C4-2B (cell line): ENCODE data around the gene DYNLL1.

Experiments
- ZFX ChIP-seq: fragments of 450-650 bp; IDR thresholded peaks from 2 replicates; pipeline ENCODE4 v1.6.1; 2017
- TF ChIP-seq, protein P1 (sequence below): fragments of 450-650 bp; conservative IDR thresholded peaks from 2 replicates; pipeline ENCODE4 v1.5.1; 2017; ENCODE audit warnings: mild to moderate bottlenecking

- TF ChIP-seq, protein P1, sequence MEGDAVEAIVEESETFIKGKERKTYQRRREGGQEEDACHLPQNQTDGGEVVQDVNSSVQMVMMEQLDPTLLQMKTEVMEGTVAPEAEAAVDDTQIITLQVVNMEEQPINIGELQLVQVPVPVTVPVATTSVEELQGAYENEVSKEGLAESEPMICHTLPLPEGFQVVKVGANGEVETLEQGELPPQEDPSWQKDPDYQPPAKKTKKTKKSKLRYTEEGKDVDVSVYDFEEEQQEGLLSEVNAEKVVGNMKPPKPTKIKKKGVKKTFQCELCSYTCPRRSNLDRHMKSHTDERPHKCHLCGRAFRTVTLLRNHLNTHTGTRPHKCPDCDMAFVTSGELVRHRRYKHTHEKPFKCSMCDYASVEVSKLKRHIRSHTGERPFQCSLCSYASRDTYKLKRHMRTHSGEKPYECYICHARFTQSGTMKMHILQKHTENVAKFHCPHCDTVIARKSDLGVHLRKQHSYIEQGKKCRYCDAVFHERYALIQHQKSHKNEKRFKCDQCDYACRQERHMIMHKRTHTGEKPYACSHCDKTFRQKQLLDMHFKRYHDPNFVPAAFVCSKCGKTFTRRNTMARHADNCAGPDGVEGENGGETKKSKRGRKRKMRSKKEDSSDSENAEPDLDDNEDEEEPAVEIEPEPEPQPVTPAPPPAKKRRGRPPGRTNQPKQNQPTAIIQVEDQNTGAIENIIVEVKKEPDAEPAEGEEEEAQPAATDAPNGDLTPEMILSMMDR, result no peak
- no peak for TF ChIP-seq ZFX
Observed at GRCh38 chr12:120463712-120464111, 32.2 kb upstream of the DYNLL1 start.
